ACC112 (cell line): ENCODE measurements around the gene NR2E1.

Source experiments
- H2AFZ ChIP-seq: fragments of 200-600 bp; sonication (generic); one replicate; pipeline ENCODE4 v1.6.0; 2017; ENCODE audit warnings: antibody characterized with exemption, low read length; ENCODE audit not compliant: unreplicated experiment
- H3K27ac ChIP-seq: fragments of 200-600 bp; sonication (generic); 2 replicates; pipeline ENCODE4 v1.5.1; 2014; ENCODE audit warnings: low read depth, mild to moderate bottlenecking, antibody characterized with exemption, low read length, moderate library complexity
- H3K27me3 ChIP-seq: fragments of 200-600 bp; sonication (generic); 2 replicates; pipeline ENCODE4 v1.6.1; 2014; ENCODE audit warnings: mild to moderate bottlenecking, antibody characterized with exemption, low read length, moderate library complexity, mixed read lengths; ENCODE audit not compliant: insufficient read depth
- H3K36me3 ChIP-seq: fragments of 200-600 bp; sonication (generic); 2 replicates; pipeline ENCODE4 v1.6.1; 2016; ENCODE audit warnings: mild to moderate bottlenecking, antibody characterized with exemption, low read length, moderate library complexity, mixed read lengths; ENCODE audit not compliant: insufficient read depth
- H3K4me1 ChIP-seq: fragments of 200-600 bp; sonication (generic); one replicate; pipeline ENCODE4 v1.6.1; 2016; ENCODE audit warnings: low read length, mixed read lengths; ENCODE audit not compliant: insufficient read depth, unreplicated experiment, control insufficient read depth
- H3K4me3 ChIP-seq: fragments of 200-600 bp; sonication (generic); 2 replicates; pipeline ENCODE4 v1.5.1; 2014; ENCODE audit warnings: mild to moderate bottlenecking, low read depth, low read length
- H3K79me2 ChIP-seq: fragments of 200-600 bp; sonication (generic); one replicate; pipeline ENCODE4 v1.6.0; 2016; ENCODE audit warnings: low read length; ENCODE audit not compliant: control insufficient read depth, unreplicated experiment, insufficient read depth

The NR2E1 gene

DNA sequence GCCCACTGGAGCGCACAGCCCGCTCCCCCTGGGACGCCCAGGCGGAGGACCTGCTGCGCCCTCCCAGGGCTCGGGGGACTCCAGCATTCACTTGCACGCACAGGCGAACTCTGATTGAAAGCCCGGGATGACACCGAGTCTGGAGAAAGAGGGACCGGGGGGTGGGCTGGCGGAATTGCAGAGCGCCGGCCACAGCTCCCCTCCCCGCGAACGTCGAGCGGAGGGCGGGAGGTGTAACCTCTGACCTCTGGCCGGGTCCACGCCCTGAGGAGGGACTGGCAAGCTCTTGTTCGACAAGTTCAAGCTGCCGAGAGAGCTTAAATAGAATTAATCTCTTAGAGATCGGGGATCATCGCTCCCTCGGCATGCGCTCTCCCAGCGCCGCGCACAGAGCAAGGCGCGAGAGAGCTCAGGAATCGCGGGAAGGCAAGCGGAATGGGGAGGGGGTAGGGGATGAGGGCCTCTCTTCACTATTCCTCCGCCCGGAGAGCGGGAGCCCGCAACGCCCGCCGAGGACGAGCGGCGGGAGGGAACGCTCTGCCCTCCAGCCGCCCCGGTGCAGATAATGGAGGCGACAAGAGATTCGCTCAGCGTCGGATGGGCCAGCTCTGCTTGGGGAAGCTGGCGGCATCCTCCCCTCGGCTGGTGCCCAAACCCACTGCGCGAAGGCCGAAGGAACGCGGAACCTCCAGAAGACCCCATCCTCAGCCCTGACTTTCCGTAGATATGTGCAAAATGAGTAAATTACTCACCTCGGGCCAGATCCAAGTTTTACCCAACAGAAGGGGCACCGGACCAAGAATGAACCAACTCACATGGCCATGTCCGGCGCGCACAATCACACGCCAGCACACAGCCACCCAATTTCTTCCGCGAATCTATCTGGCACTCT lies 761 bp upstream of the NR2E1 start:
- Histone ChIP-seq H3K4me3 (peak overlapping the region; percentile 48), H2AFZ (no peak overlapping the region), H3K4me1 (peaks cover 5% of the 10 kb centered on the region), H3K36me3 (no peaks in the 10 kb centered on the region), H3K79me2 (no peaks in the 10 kb centered on the region), H3K27me3 (peaks cover 100% of the 10 kb centered on the region), H3K27ac (no peak overlapping the region)

- Histone ChIP-seq H3K79me2 (no peaks in the 10 kb centered on the region), H2AFZ (no peak overlapping the region), H3K36me3 (no peaks in the 10 kb centered on the region), H3K4me3 (peak overlapping the region; percentile 48; the same call in 1 of the 2 replicates), H3K27ac (no peak overlapping the region), H3K4me1 (peaks cover 5% of the 10 kb centered on the region), H3K27me3 (peaks cover 100% of the 10 kb centered on the region)
Measured at GRCh38 chr6:108166664-108167448, 1.0 kb downstream of the NR2E1 start.

- Histone ChIP-seq H3K79me2 (no peaks in the 10 kb centered on the region), H3K27ac (no peak overlapping the region), H3K27me3 (peaks cover 100% of the 10 kb centered on the region), H3K36me3 (no peaks in the 10 kb centered on the region), H2AFZ (no peak overlapping the region), H3K4me3 (no peak overlapping the region), H3K4me1 (peaks cover 5% of the 10 kb centered on the region)
Measured at GRCh38 chr6:108167449-108168089, 1.7 kb downstream of the NR2E1 start.

DNA sequence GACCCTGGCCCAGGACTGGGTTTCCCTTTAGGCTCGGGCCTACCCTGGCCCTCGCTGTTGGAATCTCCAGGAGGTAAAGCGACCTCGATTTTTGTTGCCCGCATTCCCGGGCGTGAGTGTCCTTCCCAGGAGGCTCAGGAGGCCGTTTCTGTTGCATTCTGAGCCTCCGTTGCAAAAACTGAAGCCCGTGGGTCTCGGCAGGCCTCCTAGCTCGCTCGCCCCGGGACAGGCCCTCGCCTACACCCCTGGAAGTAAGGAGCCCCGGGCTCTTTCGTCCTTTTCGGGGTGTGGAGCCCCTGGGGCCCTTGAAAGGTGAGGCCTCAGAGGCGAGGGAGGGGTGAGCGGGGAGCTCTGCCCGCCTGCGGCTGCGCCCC lies 2.3 kb downstream of the NR2E1 start:
- no peak overlapping the region for H3K4me3 ChIP-seq
- H3K4me1 ChIP-seq, result peaks cover 5% of the 10 kb centered on the region
- no peaks in the 10 kb centered on the region for H3K36me3 ChIP-seq
- H3K79me2 ChIP-seq, result no peaks in the 10 kb centered on the region
- H3K27me3 ChIP-seq, result peaks cover 100% of the 10 kb centered on the region
- H2AFZ ChIP-seq, result no peak overlapping the region
- H3K27ac ChIP-seq, result no peak overlapping the region

- no peak overlapping the region for H2AFZ ChIP-seq
- no peak overlapping the region for H3K27ac ChIP-seq
- H3K36me3 ChIP-seq, result no peaks in the 10 kb centered on the region
- H3K4me3 ChIP-seq, result no peak overlapping the region
- H3K79me2 ChIP-seq, result no peaks in the 10 kb centered on the region
- peaks cover 100% of the 10 kb centered on the region for H3K27me3 ChIP-seq
- peaks cover 5% of the 10 kb centered on the region for H3K4me1 ChIP-seq
Measured at GRCh38 chr6:108168501-108169463, 3.0 kb downstream of the NR2E1 start.

GRCh38 chr6:108169464-108170331 lies 3.9 kb downstream of the NR2E1 start:
- H3K4me1 ChIP-seq, result peaks cover 5% of the 10 kb centered on the region
- H3K27ac ChIP-seq, result no peak overlapping the region
- no peak overlapping the region for H3K4me3 ChIP-seq
- H2AFZ ChIP-seq, result no peak overlapping the region
- H3K36me3 ChIP-seq, result no peaks in the 10 kb centered on the region
- peaks cover 100% of the 10 kb centered on the region for H3K27me3 ChIP-seq
- no peaks in the 10 kb centered on the region for H3K79me2 ChIP-seq

DNA sequence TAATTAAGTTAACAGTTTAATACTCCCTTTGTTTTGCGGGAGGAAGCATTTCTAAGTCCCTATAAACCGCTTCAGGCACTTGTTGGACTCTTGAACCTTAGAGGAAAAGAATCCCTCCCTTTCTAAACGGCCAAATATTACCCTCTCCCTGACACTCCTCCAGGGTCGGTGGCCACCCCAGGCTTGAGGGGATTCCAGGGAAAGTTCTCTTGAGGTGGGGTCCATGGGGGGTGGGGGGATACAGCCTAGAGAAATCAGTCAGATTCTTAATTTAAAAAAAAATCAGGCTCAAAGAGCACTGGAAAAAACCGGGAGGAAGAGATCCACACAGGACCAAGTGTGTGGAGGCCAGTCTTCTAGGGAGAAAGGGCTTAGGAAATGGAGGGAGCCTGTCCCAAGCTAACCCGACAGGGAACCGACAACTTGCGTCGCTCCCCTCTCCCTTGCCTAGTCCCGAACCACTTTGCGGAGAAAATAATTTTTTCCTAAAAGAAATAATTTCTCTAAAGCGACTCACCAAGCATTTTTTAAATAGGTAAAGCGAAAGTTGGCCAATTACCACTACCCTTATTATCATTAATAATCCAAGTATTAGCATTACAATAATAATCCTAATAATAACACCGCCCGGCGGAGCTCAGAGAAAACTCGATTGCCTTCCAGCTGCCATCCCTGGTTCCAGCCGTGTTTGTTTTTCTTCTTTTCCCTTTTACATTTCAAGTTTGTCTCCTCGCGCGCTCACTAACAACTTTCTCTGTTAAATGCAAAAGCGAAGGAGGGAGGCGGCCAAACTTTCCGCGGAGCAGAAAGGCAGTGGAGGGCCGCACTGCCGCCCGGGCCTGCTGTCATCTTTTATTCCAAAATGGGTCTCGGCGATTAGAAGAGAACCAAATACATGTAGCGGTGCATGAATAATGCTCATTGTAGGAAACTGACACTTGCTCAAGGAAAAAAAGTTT lies 4.8 kb downstream of the NR2E1 start:
- no peak overlapping the region for H3K27ac ChIP-seq
- no peak overlapping the region for H2AFZ ChIP-seq
- H3K4me1 ChIP-seq, result peaks cover 5% of the 10 kb centered on the region
- H3K4me3 ChIP-seq, result no peak overlapping the region
- no peaks in the 10 kb centered on the region for H3K79me2 ChIP-seq
- no peaks in the 10 kb centered on the region for H3K36me3 ChIP-seq
- H3K27me3 ChIP-seq, result peaks cover 100% of the 10 kb centered on the region

DNA sequence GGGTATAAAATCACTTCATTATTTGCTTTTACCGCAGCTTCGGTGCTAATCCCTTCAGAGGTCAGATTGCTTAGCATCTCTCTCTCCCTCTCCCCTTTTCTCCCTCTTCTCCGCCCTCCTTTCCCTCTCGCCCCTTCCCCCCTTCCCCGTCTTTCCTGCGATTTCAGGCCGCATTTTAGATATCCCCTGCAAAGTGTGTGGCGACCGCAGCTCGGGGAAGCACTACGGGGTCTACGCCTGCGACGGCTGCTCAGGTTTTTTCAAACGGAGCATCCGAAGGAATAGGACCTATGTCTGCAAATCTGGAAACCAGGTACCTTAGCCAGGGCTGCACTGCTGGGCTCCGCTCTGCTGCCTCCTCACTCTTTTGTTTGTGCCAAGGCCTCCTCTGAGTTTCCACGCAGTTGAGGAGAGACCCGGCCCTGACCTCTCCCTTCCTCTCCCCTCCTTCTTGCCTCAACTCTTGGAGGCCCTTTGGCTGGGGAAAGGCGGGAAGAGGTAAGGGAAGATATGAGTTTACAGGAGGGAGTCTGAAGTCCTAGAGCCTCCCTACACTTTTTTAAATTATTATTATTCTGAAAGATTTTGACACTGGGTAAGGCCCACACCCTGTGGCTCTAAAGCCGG lies 5.6 kb downstream of the NR2E1 start:
- Histone ChIP-seq H3K27me3 (peaks cover 100% of the 10 kb centered on the region), H3K79me2 (no peaks in the 10 kb centered on the region), H3K36me3 (no peaks in the 10 kb centered on the region), H2AFZ (no peak overlapping the region), H3K4me3 (no peak overlapping the region), H3K27ac (no peak overlapping the region), H3K4me1 (peaks cover 1% of the 10 kb centered on the region)
